CD1c-positive myeloid dendritic cell (primary cell): ENCODE results near the gene CSGALNACT2.
"Not testable (repeated sequence)": the region's sequence is repeated elsewhere in the genome, so short reads cannot be mapped to it uniquely, and the experiment has no call there.

Experiments used
- DNase-seq: peaks from one replicate; pipeline ENCODE4 v3.0.0-alpha.2; 2016; ENCODE audit errors: extremely low spot score

The CSGALNACT2 gene

DNA sequence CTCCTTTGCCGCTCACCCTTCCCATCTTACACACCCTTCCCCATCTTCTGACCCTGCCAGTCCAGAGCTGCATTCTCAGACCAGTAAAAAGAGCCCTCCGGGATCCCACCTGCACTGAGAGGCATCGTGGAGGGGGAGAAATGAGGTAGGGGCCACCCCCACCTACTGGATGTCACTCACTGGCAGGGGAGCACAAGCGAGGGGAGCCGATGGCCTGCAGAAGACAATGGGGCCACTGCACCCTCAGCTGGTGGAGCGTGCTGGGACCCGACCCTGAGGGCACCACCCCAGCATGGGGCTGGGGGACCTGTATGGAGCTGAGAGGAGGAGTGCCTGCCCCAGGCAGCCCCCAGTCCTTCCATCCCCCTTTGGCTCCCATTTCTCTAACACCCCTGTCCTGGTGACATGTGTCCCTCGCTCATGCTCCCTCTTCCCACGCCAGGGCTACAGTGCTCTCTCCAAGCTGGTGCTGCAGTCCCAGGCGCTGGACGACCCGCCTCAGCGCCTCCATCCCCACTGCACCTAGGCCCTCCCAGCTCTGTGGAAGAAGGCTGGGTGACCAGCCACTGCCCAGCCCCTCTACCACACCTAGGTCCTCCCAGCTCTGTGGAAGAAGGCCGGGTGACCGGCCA is 78.8 kb downstream of the CSGALNACT2 start:
- DNase-seq, result no peak

GRCh38 chr10:43217563-43218205 is 79.4 kb downstream of the CSGALNACT2 start:
- no peak for DNase-seq

GRCh38 chr10:43218206-43218950 is 80.1 kb downstream of the CSGALNACT2 start:
- no peak for DNase-seq

GRCh38 chr10:43218951-43219837 is 80.9 kb downstream of the CSGALNACT2 start:
- no peak for DNase-seq

GRCh38 chr10:43219848-43220247 is 81.6 kb downstream of the CSGALNACT2 start:
- DNase-seq, result no peak

DNA sequence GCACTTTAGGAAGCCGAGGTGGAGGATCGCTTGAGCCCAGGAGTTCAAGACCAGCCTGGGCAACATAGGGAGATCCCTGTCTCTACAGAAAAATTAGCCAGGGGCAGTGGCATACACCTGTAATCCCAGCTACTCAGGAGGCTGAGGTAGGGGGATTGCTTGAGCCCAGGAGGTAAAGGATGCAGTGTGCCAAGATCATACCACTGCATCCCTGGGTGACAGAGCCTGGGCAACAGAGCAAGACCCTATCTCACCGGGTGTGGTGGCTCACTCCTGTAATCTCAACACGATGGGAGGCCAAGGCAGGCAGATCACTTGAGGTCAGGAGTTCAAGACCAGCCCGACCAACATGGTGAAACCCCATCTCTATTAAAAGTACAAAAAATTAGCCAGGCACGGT is 82.0 kb downstream of the CSGALNACT2 start:
- DNase-seq, result not testable (repeated sequence)

GRCh38 chr10:43220657-43221418 is 82.6 kb downstream of the CSGALNACT2 start:
- DNase-seq, result no peak

DNA sequence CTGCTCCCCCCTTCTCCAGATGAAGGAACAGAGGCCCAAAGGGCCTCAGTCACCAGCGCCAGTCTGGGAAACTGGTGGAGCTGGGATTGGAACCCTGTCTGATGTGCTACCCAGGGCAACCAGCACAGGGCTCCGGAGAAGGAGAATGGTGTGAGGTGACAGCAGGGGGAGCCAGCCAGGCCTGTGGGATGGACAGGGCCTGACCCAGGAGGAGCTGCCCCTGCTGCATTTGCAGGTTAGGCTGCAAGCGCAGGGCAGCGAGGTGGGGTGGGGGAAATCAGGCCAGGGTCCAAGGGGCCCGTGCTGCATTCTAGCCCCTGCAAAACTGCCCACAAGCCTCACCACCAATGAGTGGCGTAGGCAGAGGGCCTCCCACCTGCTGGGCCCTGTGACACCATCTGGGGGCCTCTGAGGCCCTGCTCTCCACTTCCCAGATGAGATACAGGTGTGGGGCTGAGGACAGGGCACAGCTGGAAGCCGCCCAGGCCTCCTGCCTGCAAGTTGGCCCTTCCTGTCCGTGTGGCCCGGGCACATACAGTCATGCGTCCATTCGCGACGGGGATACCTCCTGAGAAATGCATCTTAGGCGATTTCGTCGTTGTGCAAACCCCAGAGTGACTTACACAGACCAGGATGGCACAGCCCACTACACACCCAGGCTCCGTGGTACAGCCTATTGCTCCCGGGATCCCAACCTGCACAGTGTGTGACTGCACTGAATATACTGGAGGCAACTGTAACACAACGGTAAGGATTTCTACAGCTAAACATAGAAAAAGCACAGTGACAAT is 83.4 kb downstream of the CSGALNACT2 start:
- DNase-seq, result no peak

DNA sequence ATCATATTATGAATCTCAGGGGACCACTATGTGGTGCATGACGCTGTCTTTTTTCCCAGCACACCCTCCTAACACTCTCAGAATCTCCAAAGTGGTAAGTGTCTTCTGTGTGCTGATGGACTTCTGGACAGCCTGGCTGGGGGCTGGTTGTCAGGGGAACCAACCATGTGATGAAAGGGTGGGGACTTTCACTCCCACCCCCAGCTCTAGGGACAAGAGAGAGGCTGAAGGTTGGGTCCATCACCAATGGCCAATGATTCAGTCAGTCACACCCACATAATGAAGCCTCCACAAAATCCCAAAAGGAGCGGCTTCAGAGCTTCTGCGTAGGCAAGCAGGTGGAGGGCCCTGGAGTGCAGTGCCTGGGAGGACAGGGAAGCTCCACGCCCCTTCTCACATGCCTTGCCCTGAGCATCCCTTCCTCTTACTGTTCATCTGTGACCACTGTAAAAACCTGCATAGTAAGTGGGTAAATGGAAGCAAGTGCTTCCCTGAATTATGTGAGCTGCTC is 84.0 kb downstream of the CSGALNACT2 start:
- no peak for DNase-seq

- no peak for DNase-seq
These were observed 84.8 kb downstream of the CSGALNACT2 start for GRCh38 chr10:43223056-43223455.

- no peak for DNase-seq
These were observed 86.1 kb downstream of the CSGALNACT2 start for GRCh38 chr10:43224321-43224720.

GRCh38 chr10:43225004-43225786 is 87.0 kb downstream of the CSGALNACT2 start:
- DNase-seq, result no peak

DNA sequence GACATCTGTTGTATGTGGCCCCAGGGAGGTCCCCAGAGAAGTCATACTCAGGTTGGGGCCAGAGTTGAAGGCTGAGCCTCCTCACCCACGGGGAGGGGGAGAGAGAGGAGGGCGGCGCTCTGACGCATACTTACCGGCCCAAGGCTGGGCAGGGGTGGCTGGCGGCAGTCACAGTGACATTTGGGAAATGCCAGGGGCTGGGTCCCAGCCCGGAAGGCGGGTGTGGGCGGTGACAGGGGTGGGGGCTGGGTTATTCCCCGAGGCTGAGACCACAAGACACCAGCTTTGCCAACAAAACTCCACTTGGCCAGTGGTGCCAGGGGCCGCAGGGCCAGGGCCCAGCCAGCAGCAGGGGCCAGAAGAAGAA is 87.5 kb downstream of the CSGALNACT2 start:
- no peak for DNase-seq

GRCh38 chr10:43226441-43226840 is 88.2 kb downstream of the CSGALNACT2 start:
- DNase-seq, result no peak

GRCh38 chr10:43226851-43227845 is 88.9 kb downstream of the CSGALNACT2 start:
- no peak for DNase-seq

- DNase-seq, result no peak
These were observed 89.9 kb downstream of the CSGALNACT2 start for GRCh38 chr10:43227911-43228782.

DNA sequence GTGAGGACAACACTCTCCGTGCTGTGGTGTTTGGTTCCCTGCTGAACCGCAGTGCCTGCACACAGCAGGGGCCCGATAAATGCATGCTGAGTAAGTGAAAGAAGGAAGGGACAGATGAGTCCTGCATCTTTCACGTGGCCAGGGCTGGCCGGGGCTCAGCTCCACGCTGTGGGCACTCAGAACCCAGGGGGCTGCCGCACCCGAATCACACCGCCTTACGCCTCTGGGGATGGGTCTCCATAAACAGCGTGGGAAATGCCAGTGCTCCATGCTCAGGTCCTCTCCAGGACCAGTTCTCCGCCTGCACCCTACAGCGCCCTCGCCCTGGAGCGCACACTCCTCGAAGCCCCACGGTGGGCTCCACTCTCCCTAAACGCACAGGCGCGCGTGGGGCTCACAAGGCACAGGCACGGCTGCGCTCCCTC is 90.5 kb downstream of the CSGALNACT2 start:
- no peak for DNase-seq
